Ureter (tissue), 1 donor: ENCODE data around the gene PKHD1. TPM values are rescaled to one million over a fixed set of nuclear protein-coding genes. Genes with fewer than 3 reads are reported as not detected.
"Not testable (repeated sequence)": the region's sequence is repeated elsewhere in the genome, so short reads cannot be mapped to it uniquely, and the experiment has no call there.

Source experiments
- DNase-seq: peaks from one replicate; pipeline ENCODE4 v3.0.0-alpha.2; 2020; ENCODE audit warnings: low spot score
- total RNA-seq: library from RNA; stranded (reverse); gene quantifications from one replicate; pipeline ENCODE4 v1.2.4, GENCODE V29; 2023
- donor health status: DM: yes; HTN: yes; CAD: no.

PKHD1 gene
- total RNA-seq, 1 donor from 2014 or later, result 13.3 TPM

- no peak for DNase-seq
Observed at GRCh38 chr6:51928320-51928719, 159.1 kb downstream of the PKHD1 start.

GRCh38 chr6:51927450-51927849 lies 160.0 kb downstream of the PKHD1 start:
- DNase-seq, result no peak

GRCh38 chr6:51926125-51926524 lies 161.3 kb downstream of the PKHD1 start:
- DNase-seq, result no peak

GRCh38 chr6:51922479-51922878 lies 164.9 kb downstream of the PKHD1 start:
- not testable (repeated sequence) for DNase-seq

- DNase-seq, result not testable (repeated sequence)
Observed at GRCh38 chr6:51918347-51918746, 169.1 kb downstream of the PKHD1 start.

GRCh38 chr6:51915098-51915497 lies 172.3 kb downstream of the PKHD1 start:
- DNase-seq, result no peak

GRCh38 chr6:51913265-51913664 lies 174.1 kb downstream of the PKHD1 start:
- no peak for DNase-seq

- no peak for DNase-seq
Observed at GRCh38 chr6:51910851-51911250, 176.6 kb downstream of the PKHD1 start.

GRCh38 chr6:51908243-51908642 lies 179.2 kb downstream of the PKHD1 start:
- DNase-seq, result no peak

GRCh38 chr6:51901766-51902764 lies 185.3 kb downstream of the PKHD1 start:
- DNase-seq, result no peak

GRCh38 chr6:51893366-51893765 lies 194.0 kb downstream of the PKHD1 start:
- no peak for DNase-seq

- no peak for DNase-seq
Observed at GRCh38 chr6:51892750-51893149, 194.7 kb downstream of the PKHD1 start.

GRCh38 chr6:51892339-51892738 lies 195.1 kb downstream of the PKHD1 start:
- no peak for DNase-seq

- DNase-seq, result no peak
Observed at GRCh38 chr6:51891784-51892183, 195.6 kb downstream of the PKHD1 start.

GRCh38 chr6:51887859-51888258 lies 199.6 kb downstream of the PKHD1 start:
- no peak for DNase-seq

- DNase-seq, result no peak
Observed at GRCh38 chr6:51885957-51886356, 201.5 kb downstream of the PKHD1 start.

- DNase-seq, result no peak
Observed at GRCh38 chr6:51868591-51869355, 218.6 kb downstream of the PKHD1 start.

GRCh38 chr6:51866867-51867266 lies 220.5 kb downstream of the PKHD1 start:
- no peak for DNase-seq

- DNase-seq, result no peak
Observed at GRCh38 chr6:51865996-51866395, 221.4 kb downstream of the PKHD1 start.

GRCh38 chr6:51865176-51865575 lies 222.2 kb downstream of the PKHD1 start:
- DNase-seq, result no peak

GRCh38 chr6:51857134-51857533 lies 230.3 kb downstream of the PKHD1 start:
- no peak for DNase-seq

- DNase-seq, result no peak
Observed at GRCh38 chr6:51856508-51856907, 230.9 kb downstream of the PKHD1 start.
